ENCODE data around the gene PSTPIP2.
"Not testable (repeated sequence)": the region's sequence is repeated elsewhere in the genome, so short reads cannot be mapped to it uniquely, and the experiment has no call there.

The PSTPIP2 gene

GRCh38 chr18:46095532-46095931, 23.5 kb upstream of the PSTPIP2 start:
- TF ChIP-seq CTCF (IDR thresholded peaks at IDR 0.05) = no peak
- Histone ChIP-seq H3K27ac (no peak overlapping the region), H3K4me1 (ENCODE audit: control insufficient read depth in 1 of 2, insufficient read depth in 1 of 2, low read depth in 1 of 2, low read length in 1 of 2) (peaks cover 17 to 22% of the 10 kb centered on the region in 2 experiments), H3K36me3 (peaks cover 29% of the 10 kb centered on the region), H3K27me3 (no peaks in the 10 kb centered on the region), H3K4me3 (ENCODE audit: low read depth in 1 of 2, low read length in 1 of 2) (no peak overlapping the region), H3K9me3 (no peaks in the 10 kb centered on the region)

GRCh38 chr18:46088501-46088900, 16.4 kb upstream of the PSTPIP2 start:
- H3K27ac ChIP-seq; H3K9me3 ChIP-seq; H3K4me3 ChIP-seq (ENCODE audit: low read depth in 1 of 2, low read length in 1 of 2); H3K4me1 ChIP-seq (ENCODE audit: control insufficient read depth in 1 of 2, insufficient read depth in 1 of 2, low read depth in 1 of 2, low read length in 1 of 2); H3K27me3 ChIP-seq: not testable (repeated sequence)
- H3K36me3 ChIP-seq = peaks cover 95% of the 10 kb centered on the region

GRCh38 chr18:46084431-46084830, 12.4 kb upstream of the PSTPIP2 start:
- Histone ChIP-seq H3K4me3 (ENCODE audit: low read depth in 1 of 2, low read length in 1 of 2) (no peak overlapping the region), H3K4me1 (ENCODE audit: control insufficient read depth in 1 of 2, insufficient read depth in 1 of 2, low read depth in 1 of 2, low read length in 1 of 2) (no peaks in the 10 kb centered on the region), H3K27ac (no peak overlapping the region), H3K36me3 (peaks cover 76% of the 10 kb centered on the region), H3K27me3 (no peaks in the 10 kb centered on the region), H3K9me3 (no peaks in the 10 kb centered on the region)
- TF ChIP-seq CTCF (IDR thresholded peaks at IDR 0.05) = no peak

- no peak for TF ChIP-seq CTCF (IDR thresholded peaks at IDR 0.05)
- Histone ChIP-seq H3K9me3 (no peaks in the 10 kb centered on the region), H3K27me3 (no peaks in the 10 kb centered on the region), H3K27ac (no peak overlapping the region), H3K4me3 (ENCODE audit: low read depth in 1 of 2, low read length in 1 of 2) (no peak overlapping the region), H3K4me1 (ENCODE audit: control insufficient read depth in 1 of 2, insufficient read depth in 1 of 2, low read depth in 1 of 2, low read length in 1 of 2) (no peaks in the 10 kb centered on the region), H3K36me3 (peaks cover 49% of the 10 kb centered on the region)
Measured at GRCh38 chr18:46080156-46080555, 8.1 kb upstream of the PSTPIP2 start.

GRCh38 chr18:46079336-46079735, 7.3 kb upstream of the PSTPIP2 start:
- Histone ChIP-seq H3K4me1 (ENCODE audit: control insufficient read depth in 1 of 2, insufficient read depth in 1 of 2, low read depth in 1 of 2, low read length in 1 of 2) (no peaks in the 10 kb centered on the region), H3K36me3 (peaks cover 41% of the 10 kb centered on the region), H3K27me3 (no peaks in the 10 kb centered on the region), H3K9me3 (no peaks in the 10 kb centered on the region), H3K4me3 (ENCODE audit: low read depth in 1 of 2, low read length in 1 of 2) (no peak overlapping the region), H3K27ac (no peak overlapping the region)
- TF ChIP-seq CTCF (IDR thresholded peaks at IDR 0.05) = no peak

DNA sequence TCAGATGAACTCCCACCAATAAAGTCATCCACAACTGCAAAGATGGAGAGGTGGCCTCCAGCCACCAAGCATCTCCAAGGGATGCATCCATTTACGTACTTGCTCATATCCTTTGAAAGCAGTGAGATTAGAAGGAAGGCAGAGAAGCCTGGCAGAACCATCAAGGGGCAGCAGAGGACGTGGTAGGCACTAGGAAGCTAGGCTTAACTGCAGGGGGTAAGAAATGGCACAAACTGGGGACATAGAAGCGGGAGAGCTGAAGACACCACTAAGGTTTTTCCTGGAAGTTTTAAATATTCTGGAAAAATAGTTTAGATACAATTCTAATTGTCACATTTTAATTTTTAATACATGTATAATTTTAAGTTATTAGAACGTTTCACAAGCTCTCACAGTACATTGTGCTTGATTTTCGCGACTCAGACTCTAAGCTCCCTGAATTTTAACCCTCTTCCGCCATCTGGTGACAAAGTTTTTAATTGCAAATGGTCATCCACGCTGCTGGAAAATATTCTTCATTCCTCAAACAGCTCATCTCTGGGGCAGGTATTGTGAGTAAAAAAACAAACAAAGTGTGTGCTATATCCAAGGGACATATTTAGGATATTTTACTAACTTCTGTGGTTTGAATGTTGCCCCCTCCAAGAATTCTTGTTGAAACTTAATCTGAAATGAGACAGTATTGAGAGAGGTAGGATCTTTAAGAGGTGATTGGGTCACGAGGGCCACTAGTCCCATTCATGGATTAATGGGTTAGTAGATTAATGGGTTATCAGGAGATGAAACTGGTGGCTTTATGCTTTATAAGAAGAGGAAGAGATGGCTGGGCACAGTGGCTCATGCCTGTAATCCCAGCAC, 1.6 kb upstream of the PSTPIP2 start:
- peak; percentile 78 for TF ChIP-seq CTCF (IDR thresholded peaks at IDR 0.05)
- H3K9me3 ChIP-seq = no peaks in the 10 kb centered on the region
- peaks cover 41 to 49% of the 10 kb centered on the region in 2 experiments for H3K4me1 ChIP-seq (ENCODE audit: control insufficient read depth in 1 of 2, insufficient read depth in 1 of 2, low read depth in 1 of 2, low read length in 1 of 2)
- H3K36me3 ChIP-seq = peaks cover 13% of the 10 kb centered on the region
- peak overlapping the region; percentile 1 to 95 for H3K4me3 ChIP-seq (ENCODE audit: low read depth in 1 of 2, low read length in 1 of 2)
- peak overlapping the region; percentile 94 for H3K27ac ChIP-seq
- H3K27me3 ChIP-seq = no peaks in the 10 kb centered on the region

Measured in neutrophil (primary cell).